ENCODE measurements around the gene STK26. TPM values are rescaled to one million over a fixed set of nuclear protein-coding genes. Genes with fewer than 3 reads are reported as not detected.

Gene STK26
- total RNA-seq: 10 to 100 TPM; 15.5 to 18.8 (median 16.5) TPM
- long read RNA-seq, donor 1, partial matches to known transcripts: 3 of 6 reads
- long read RNA-seq, donor 1, other reads (novel, unspliced or antisense): 0 of 6 reads
- long read RNA-seq, donor 2: 0 reads

DNA sequence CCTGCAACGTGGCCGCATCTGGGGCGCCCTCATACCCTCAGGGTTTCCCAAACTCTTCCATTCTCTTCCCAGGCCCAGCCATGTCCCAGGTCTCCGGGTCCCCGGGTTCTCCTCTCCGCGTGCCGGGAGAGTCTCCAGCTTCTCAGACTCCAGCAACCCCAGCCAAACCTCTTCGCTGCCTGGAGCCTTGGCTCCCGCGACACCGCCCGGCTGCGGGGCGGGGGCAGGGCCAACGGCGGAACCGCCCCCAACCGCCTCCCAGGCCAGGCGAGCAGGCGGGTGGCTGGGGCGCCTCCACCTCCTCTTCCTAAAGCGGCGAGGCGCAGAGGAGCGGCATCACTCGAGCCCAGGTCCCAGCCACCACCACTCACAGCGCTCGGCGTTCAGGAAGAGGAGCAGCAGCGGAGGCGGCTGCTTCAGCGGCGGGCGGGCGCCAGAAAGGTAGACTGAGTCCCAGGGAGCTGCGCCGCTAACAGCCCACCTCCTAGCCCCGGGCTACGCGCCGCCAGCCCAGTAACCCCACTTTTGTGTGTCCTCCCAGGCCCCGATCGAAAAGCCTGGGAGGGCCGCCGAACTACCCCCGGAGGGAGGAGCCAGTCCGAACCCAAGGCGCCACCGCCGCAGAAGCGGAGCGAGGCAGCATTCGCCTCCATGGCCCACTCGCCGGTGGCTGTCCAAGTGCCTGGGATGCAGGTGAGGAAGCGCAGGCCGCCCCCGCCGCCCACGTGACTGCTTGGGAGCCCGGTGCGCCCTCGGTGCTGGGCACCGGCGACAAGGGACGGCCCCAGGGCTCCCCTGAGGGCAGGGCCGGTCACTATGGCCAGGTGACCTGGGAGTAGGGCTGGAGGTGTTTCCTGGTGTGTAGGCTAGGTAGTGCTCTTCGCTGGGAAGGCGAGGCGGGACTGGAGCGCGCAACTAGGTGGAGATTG lies at the start of gene STK26:
Gene STK26, plus strand, starts transcription at position 336 of the 929 bp plus-strand sequence. Its CDS starts 316 bp downstream, at position 652.
- TF ChIP-seq, protein P1, sequence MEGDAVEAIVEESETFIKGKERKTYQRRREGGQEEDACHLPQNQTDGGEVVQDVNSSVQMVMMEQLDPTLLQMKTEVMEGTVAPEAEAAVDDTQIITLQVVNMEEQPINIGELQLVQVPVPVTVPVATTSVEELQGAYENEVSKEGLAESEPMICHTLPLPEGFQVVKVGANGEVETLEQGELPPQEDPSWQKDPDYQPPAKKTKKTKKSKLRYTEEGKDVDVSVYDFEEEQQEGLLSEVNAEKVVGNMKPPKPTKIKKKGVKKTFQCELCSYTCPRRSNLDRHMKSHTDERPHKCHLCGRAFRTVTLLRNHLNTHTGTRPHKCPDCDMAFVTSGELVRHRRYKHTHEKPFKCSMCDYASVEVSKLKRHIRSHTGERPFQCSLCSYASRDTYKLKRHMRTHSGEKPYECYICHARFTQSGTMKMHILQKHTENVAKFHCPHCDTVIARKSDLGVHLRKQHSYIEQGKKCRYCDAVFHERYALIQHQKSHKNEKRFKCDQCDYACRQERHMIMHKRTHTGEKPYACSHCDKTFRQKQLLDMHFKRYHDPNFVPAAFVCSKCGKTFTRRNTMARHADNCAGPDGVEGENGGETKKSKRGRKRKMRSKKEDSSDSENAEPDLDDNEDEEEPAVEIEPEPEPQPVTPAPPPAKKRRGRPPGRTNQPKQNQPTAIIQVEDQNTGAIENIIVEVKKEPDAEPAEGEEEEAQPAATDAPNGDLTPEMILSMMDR (IDR thresholded peaks at IDR 0.05): no peak
- Histone ChIP-seq H3K9me3 (no peaks in the 10 kb centered on the region), H3K4me3 (peak within 1 kb of the TSS; percentile 34), H3K4me1 (ENCODE audit: low read depth) (peaks cover 3% of the 10 kb centered on the region), H3K36me3 (ENCODE audit: low read depth) (no peaks in the 10 kb centered on the region)
- ATAC-seq: peak; percentile 94
- intact Hi-C loops (cut with DNase I, micrococcal nuclease): no loop called here
- peak; percentile 74 to 88 (median 84) for DNase-seq

DNA sequence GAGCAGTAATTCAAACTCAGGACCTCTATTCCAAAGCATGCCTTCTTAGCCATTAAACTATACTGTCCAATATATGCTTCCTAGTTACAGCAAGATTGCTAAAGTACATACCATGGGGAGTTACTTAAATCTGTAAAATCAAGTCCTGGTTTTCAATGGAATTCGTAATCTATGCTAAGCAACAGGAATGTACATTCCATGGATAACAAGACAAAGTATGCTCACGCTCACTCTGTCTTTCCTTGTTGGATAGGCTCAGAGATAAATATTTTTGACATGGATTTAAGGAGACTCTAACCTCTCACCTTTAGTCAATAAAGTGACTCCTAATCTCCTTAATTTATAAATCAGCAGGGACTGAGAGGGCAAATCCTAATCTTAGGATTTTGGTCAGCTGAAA lies 47.3 kb upstream of the STK26 start:
- no peak overlapping the region for H3K4me3 ChIP-seq

DNA sequence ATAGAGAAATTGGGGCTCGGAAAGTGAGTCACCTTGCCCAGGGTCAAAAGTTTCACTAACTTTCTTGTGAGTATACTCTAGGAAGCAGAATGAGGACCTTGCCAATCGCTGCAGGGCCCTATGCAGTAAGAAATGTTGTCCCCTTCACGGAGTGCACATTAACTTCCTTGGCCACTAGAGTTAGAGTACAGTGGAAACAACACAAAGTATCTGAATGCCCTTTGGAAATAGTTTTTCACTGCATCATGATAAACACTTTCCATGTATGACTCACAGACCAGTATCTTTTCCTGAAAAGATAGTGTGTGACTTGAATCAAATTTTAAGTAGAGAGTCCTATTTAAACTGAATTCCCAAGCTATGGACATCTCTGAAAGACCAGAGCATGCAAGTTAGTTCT lies 45.5 kb upstream of the STK26 start:
- Histone ChIP-seq H3K4me1 (ENCODE audit: low read depth) (no peaks in the 10 kb centered on the region), H3K9me3 (no peaks in the 10 kb centered on the region), H3K4me3 (no peak overlapping the region), H3K36me3 (ENCODE audit: low read depth) (no peaks in the 10 kb centered on the region)
- ATAC-seq: no peak
- DNase-seq: no peak
- intact Hi-C loops (cut with DNase I, micrococcal nuclease): no loop called here
- TF ChIP-seq, protein P1 (IDR thresholded peaks at IDR 0.05): no peak

More for the DNA sequence above, 47.3 kb upstream of the STK26 start:
- TF ChIP-seq, protein P1 (IDR thresholded peaks at IDR 0.05): no peak
- intact Hi-C loops (cut with DNase I, micrococcal nuclease): no loop called here
- ATAC-seq (no peak), DNase-seq (no peak)
- H3K9me3 ChIP-seq: no peaks in the 10 kb centered on the region
- H3K36me3 ChIP-seq (ENCODE audit: low read depth): no peaks in the 10 kb centered on the region
- H3K4me1 ChIP-seq (ENCODE audit: low read depth): no peaks in the 10 kb centered on the region

DNA sequence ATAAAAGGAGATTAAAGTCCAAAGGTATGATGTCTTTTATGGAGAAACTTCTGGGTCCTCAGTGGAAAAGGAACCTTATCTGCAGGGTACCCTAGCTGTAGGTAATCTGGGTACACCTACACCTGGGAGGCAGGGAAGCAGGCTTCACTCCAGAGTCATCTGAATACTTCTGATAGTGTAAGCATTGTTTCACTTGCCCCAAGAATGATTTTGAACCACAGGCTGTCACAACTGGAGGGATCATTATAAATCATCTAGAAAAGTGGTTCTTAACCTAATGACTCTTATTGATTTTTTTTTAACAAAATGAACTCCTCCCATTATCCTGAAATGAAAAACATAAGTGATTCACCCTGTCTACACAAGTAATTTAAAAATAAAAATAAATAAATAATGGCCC lies 44.0 kb upstream of the STK26 start:
- Histone ChIP-seq H3K4me1 (ENCODE audit: low read depth) (no peaks in the 10 kb centered on the region), H3K4me3 (no peak overlapping the region), H3K36me3 (ENCODE audit: low read depth) (no peaks in the 10 kb centered on the region), H3K9me3 (no peaks in the 10 kb centered on the region)
- ATAC-seq (no peak), DNase-seq (no peak)
- intact Hi-C loops (cut with DNase I, micrococcal nuclease): no loop called here
- TF ChIP-seq, protein P1 (IDR thresholded peaks at IDR 0.05): no peak

DNA sequence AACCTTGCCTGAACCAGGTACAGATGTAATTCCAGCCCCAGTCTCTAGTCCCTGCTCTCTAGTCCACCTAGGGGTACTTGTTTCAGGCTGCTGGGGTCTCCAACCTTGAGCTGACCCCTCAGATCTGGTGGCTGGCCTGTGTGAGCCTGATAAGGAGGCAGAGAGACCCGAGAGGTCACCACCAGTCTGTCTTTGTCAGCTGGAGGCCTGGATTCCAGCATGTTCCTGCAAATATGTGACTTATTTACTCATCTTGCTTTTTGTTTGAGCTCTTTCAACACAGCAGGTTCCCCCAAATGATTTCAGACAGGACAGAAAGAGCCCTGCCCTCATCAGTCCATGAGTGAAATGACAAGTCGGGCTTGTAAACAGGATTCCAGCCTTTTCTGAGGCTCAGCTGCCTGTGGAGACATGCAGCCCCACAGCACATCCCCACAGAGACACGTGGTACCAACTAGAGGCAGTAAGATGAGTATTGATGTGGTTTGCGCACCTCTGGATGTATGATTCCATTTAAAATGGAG lies 37.5 kb upstream of the STK26 start:
- ATAC-seq: no peak
- H3K4me1 ChIP-seq (ENCODE audit: low read depth): no peaks in the 10 kb centered on the region
- H3K36me3 ChIP-seq (ENCODE audit: low read depth): no peaks in the 10 kb centered on the region
- intact Hi-C loops (cut with DNase I, micrococcal nuclease): no loop called here
- DNase-seq: no peak
- TF ChIP-seq, protein P1 (IDR thresholded peaks at IDR 0.05): no peak
- H3K4me3 ChIP-seq: no peak overlapping the region
- no peaks in the 10 kb centered on the region for H3K9me3 ChIP-seq
